K562 (cell line): ENCODE results near the gene BOLL. TPM values are rescaled to one million over a fixed set of nuclear protein-coding genes. Genes with fewer than 3 reads are reported as not detected.

Source experiments
- ATAC-seq: fragments of 200-7000 bp; cut with Tn5 transposase; 3 replicates; pipeline ENCODE4 v1.9.1; 2020; ENCODE audit warnings: moderate library complexity
- BruUV-seq: library from RNA; stranded (reverse); fragments of 400-500 nt; replicated peaks from 2 replicates; lab custom pipeline; 2021; lab: Mats Ljungman, UMichigan
- CTCF ChIA-PET: fragments of 300-600 bp; formaldehyde crosslinking; extraction: SDS; loops from one replicate; lab custom pipeline; 2021; ENCODE audit warnings: low intra/inter-chr PET ratio; lab: Yijun Ruan, JAX
- POLR2A ChIA-PET: fragments of 300-600, 350-650 bp; sonication (Branson Sonifier 250); formaldehyde crosslinking; extraction: SDS; loops from one replicate; lab custom pipeline; 2021; ENCODE audit warnings: antibody characterized with exemption, inconsistent platforms; lab: Yijun Ruan, JAX
- DNase-seq, 4 experiments: peaks; one replicate each; pipeline versions ENCODE4 v3.0.0 to v3.0.0-alpha.2; 2011 to 2018; ENCODE audit warnings: low spot score in 3 of 4, mixed read lengths in 3 of 4; ENCODE audit errors: extremely low read depth in 1 of 4
- FAIRE-seq: peaks from 2 replicates; lab custom pipeline; 2011; peaks lifted over from hg19 to GRCh38; lab: Jason Lieb, UNC
- H2AFZ ChIP-seq: 2 replicates; pipeline ENCODE4 v1.6.0; 2011; ENCODE audit warnings: low read depth, low read length, control low read depth, inconsistent platforms
- H3K27ac ChIP-seq: fragments of 200-600 bp; 3 replicates; pipeline ENCODE4 v1.8.0; 2011; ENCODE audit warnings: low read depth, mild to moderate bottlenecking, control low read depth, inconsistent platforms, low read length, moderate library complexity, mixed read lengths; ENCODE audit errors: extremely low read depth
- H3K27me3 ChIP-seq, 2 experiments: fragments of 300-600 bp in 1 of 2; 2 replicates in 1 of 2; 3 replicates in 1 of 2; pipeline versions ENCODE4 v1.6.0 to v1.8.0; 2011; ENCODE audit warnings: inconsistent platforms in 2 of 2, low read length in 2 of 2, mild to moderate bottlenecking in 1 of 2, mixed read lengths in 1 of 2, moderate library complexity in 1 of 2; ENCODE audit not compliant: control insufficient read depth in 2 of 2, insufficient read depth in 2 of 2
- H3K36me3 ChIP-seq: fragments of 300-600 bp; 3 replicates; pipeline ENCODE4 v1.8.0; 2011; ENCODE audit warnings: mild to moderate bottlenecking, low read length, inconsistent platforms; ENCODE audit not compliant: control insufficient read depth, insufficient read depth
- H3K4me1 ChIP-seq, 2 experiments: fragments of 200-600 bp in 1 of 2; replicated peaks in 1 of 2; 2 replicates in 1 of 2; 3 replicates in 1 of 2; pipeline versions ENCODE4 v1.5.1 to v1.8.0; 2011; ENCODE audit warnings: inconsistent platforms in 2 of 2, low read length in 2 of 2, mild to moderate bottlenecking in 1 of 2, mixed read lengths in 1 of 2, moderate library complexity in 1 of 2; ENCODE audit not compliant: control insufficient read depth in 2 of 2, insufficient read depth in 2 of 2
- H3K4me2 ChIP-seq: 2 replicates; pipeline ENCODE4 v1.6.1; 2011; ENCODE audit warnings: low read length, control low read depth, inconsistent platforms, mixed read lengths; ENCODE audit not compliant: insufficient read depth
- H3K4me3 ChIP-seq: fragments of 200-600 bp; sonication (generic), shearing (Covaris generic); 2 replicates; pipeline ENCODE4 v1.5.1; 2016; ENCODE audit warnings: control low read depth, inconsistent platforms
- H3K79me2 ChIP-seq: fragments of 200-600 bp; 3 replicates; pipeline ENCODE4 v1.8.0; 2011; ENCODE audit warnings: low read length, inconsistent platforms; ENCODE audit not compliant: control insufficient read depth, insufficient read depth
- H3K9ac ChIP-seq, 2 experiments: 2 replicates each; pipeline versions ENCODE4 v1.6.0 to v1.6.1; 2011; ENCODE audit warnings: low read depth in 2 of 2, low read length in 2 of 2, control low read depth in 1 of 2, inconsistent platforms in 1 of 2, mild to moderate bottlenecking in 1 of 2, mixed read lengths in 1 of 2; ENCODE audit not compliant: insufficient read depth in 1 of 2
- H3K9me1 ChIP-seq: one replicate; pipeline ENCODE4 v1.6.0; 2011; ENCODE audit warnings: inconsistent platforms, mild to moderate bottlenecking, low read length, moderate library complexity; ENCODE audit not compliant: control insufficient read depth, insufficient read depth
- H3K9me3 ChIP-seq: replicated peaks from 2 replicates; pipeline ENCODE4 v1.5.1; 2011; ENCODE audit warnings: low read depth, low read length, inconsistent platforms; ENCODE audit not compliant: control insufficient read depth, insufficient read depth
- H4K20me1 ChIP-seq: replicated peaks from 2 replicates; pipeline ENCODE4 v1.6.1; 2011; ENCODE audit warnings: low read length, inconsistent platforms, mixed read lengths; ENCODE audit not compliant: control insufficient read depth, insufficient read depth
- PATZ1 ChIP-seq: fragments of 250-450 bp; sonication (Bioruptor Pico); IDR thresholded peaks from 2 replicates; pipeline ENCODE4 v1.5.0; 2020; ENCODE audit warnings: mild to moderate bottlenecking, borderline replicate concordance
- TAF1 ChIP-seq: IDR thresholded peaks from 2 replicates; pipeline ENCODE4 v1.6.1; 2011; ENCODE audit warnings: mild to moderate bottlenecking, low read length, moderate library complexity; ENCODE audit not compliant: insufficient read depth, control insufficient read depth, severe bottlenecking; ENCODE audit errors: extremely low read depth
- WGBS: fragments of 100-300 bp; shearing (Covaris generic); methylation state at CpG from one replicate; pipeline ENCODE4 v1.1.6; 2016; ENCODE audit warnings: low coverage, mixed read lengths; ENCODE audit not compliant: insufficient coverage; ENCODE audit errors: missing lambda C conversion rate; 5-methylcytosine and 5-hydroxymethylcytosine counted together
- in situ Hi-C: fragments of 300-500 bp; cut with MboI; formaldehyde crosslinking; loops from 4 replicates; pipeline ENCODE4 v1.15.0; 2018; ENCODE audit warnings: inconsistent platforms, mixed read lengths
- intact Hi-C: fragments of 100-400 bp; cut with micrococcal nuclease; formaldehyde crosslinking; loops from 2 replicates; pipeline ENCODE4 v1.14.2; 2022
- polyA plus RNA-seq, 8 experiments: library from polyadenylated mRNA; depleted of rRNA in 4 of 8; stranded (reverse) in 5 of 8; unstranded in 3 of 8; fragments of >200 nt; fragmentation: Nextera tagmentation in 2 of 8; fragmentation: Illumina TruSeq in 1 of 8; extraction: Ambion mirVana in 2 of 8; extraction: Trizol in 1 of 8; gene quantifications; 2 replicates each; pipeline versions ENCODE4 v1.2.1 to v1.2.3, GENCODE V29; 2011 to 2014; ENCODE audit warnings: inconsistent platforms in 1 of 8, missing spikeins in 1 of 8
- total RNA-seq, 7 experiments: library from RNA; depleted of rRNA in 6 of 7; stranded (reverse); fragments of >200 nt in 6 of 7; fragmentation: Illumina TruSeq in 2 of 7; extraction: Trizol in 2 of 7; gene quantifications; 2 replicates each; pipeline versions ENCODE4 v1.2.1 to v1.2.3, GENCODE V29; 2011 to 2021; ENCODE audit warnings: low replicate concordance in 1 of 7

BOLL gene
- total and polyA plus RNA-seq, 9 of the 15 experiments (the other 6 are each of a cell fraction or from before 2014, with no cell fraction given), result 0.11 to 0.55 (median 0.19) TPM; not detected in 1

DNA sequence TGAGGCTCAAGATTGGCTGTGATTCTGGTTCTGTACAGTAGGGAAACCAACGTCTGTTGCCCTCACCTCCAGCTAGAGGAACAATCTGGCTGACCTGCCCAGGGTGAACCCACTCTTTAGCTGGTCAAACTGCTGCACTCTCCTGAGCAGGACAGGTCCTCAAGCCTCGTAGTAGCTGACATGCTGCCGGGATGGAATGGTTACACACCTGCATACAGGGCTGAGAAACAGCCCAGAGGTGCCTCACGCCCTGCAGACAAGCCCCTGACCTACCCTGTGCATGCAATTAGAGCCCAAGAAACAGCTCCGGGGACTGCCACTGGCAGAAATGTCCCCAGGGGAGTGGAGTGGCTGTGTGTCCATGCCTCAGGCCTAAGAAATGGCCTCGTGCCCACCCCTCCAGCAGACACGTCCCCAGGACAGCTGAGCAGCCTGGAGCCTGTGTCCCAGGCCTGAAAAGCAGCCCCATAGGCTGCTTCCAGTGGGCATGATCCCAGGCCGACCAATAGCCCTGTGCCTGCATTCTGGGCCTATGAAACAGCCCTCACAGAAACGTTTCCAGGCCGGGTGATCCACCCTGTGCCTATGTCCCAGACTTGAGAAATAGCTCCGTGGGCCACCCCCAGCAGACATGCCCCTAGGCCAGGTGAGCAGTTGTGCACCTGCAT lies 25.4 kb downstream of the BOLL start:
- in situ Hi-C loops (loop anchor here (25.0 kb wide), 1 partner anchor 372 kb away; no protein-coding TSS in a partner anchor), intact Hi-C loops (no loop called here)
- no peak for DNase-seq
- H3K27ac ChIP-seq, result no peak overlapping the region
- 6% methylated on average over 7 of the region's 11 CpGs for WGBS
- TF ChIP-seq PATZ1 (CRISPR knock-in tag) (no peak), TAF1 (no peak)
- H3K9ac ChIP-seq, result no peak overlapping the region
- no peaks in the 10 kb centered on the region for H3K9me1 ChIP-seq
- no peaks in the 10 kb centered on the region for H4K20me1 ChIP-seq
- H3K9me3 ChIP-seq, result no peaks in the 10 kb centered on the region; the same call in 1 of the 2 replicates
- no peak overlapping the region for H3K4me3 ChIP-seq
- ATAC-seq, result peak; percentile 35; the same call in 2 of the 3 replicates
- no TSS peak for BruUV-seq
- no peaks in the 10 kb centered on the region for H3K36me3 ChIP-seq
- FAIRE-seq, result no peak
- no peaks in the 10 kb centered on the region for H3K79me2 ChIP-seq
- H3K4me1 ChIP-seq, result no peaks in the 10 kb centered on the region
- CTCF ChIA-PET, result no interaction called here
- POLR2A ChIA-PET, result no interaction called here
- peak overlapping the region; percentile 59; the same call in 1 of the 2 replicates for H2AFZ ChIP-seq
- no peaks in the 10 kb centered on the region for H3K27me3 ChIP-seq
- H3K4me2 ChIP-seq, result no peak overlapping the region
